ENCODE data around the gene TACR2.

The TACR2 gene

GRCh38 chr10:69416695-69417094 is at the start of gene TACR2:
Gene TACR2 (minus strand): TSS chr10:69416918. CDS start chr10:69416323, 595 bp downstream.
- no peak for DNase-seq (ENCODE audit: low spot score)
- no peak for FAIRE-seq

- no peak for FAIRE-seq
- DNase-seq (ENCODE audit: low spot score) = no peak
Observed at GRCh38 chr10:69466158-69466490, 49.4 kb upstream of the TACR2 start.

- DNase-seq (ENCODE audit: low spot score) = no peak
- no peak for FAIRE-seq
Observed at GRCh38 chr10:69465457-69466157, 48.9 kb upstream of the TACR2 start.

- DNase-seq (ENCODE audit: low spot score) = no peak
- no peak for FAIRE-seq
Observed at GRCh38 chr10:69464801-69465401, 48.2 kb upstream of the TACR2 start.

GRCh38 chr10:69464401-69464800 is 47.7 kb upstream of the TACR2 start:
- no peak for FAIRE-seq
- no peak for DNase-seq (ENCODE audit: low spot score)

- FAIRE-seq (no peak), DNase-seq (ENCODE audit: low spot score) (no peak)
Observed at GRCh38 chr10:69463886-69464285, 47.2 kb upstream of the TACR2 start.

GRCh38 chr10:69461243-69462025 is 44.7 kb upstream of the TACR2 start:
- FAIRE-seq (no peak), DNase-seq (ENCODE audit: low spot score) (no peak)

GRCh38 chr10:69460576-69461242 is 44.0 kb upstream of the TACR2 start:
- DNase-seq (ENCODE audit: low spot score) (no peak), FAIRE-seq (no peak)

- DNase-seq (ENCODE audit: low spot score) = no peak
- no peak for FAIRE-seq
Observed at GRCh38 chr10:69459893-69460575, 43.3 kb upstream of the TACR2 start.

GRCh38 chr10:69459101-69459790 is 42.5 kb upstream of the TACR2 start:
- FAIRE-seq = no peak
- DNase-seq (ENCODE audit: low spot score) = no peak

- FAIRE-seq (no peak), DNase-seq (ENCODE audit: low spot score) (no peak)
Observed at GRCh38 chr10:69458430-69459100, 41.8 kb upstream of the TACR2 start.

GRCh38 chr10:69457771-69458237 is 41.1 kb upstream of the TACR2 start:
- FAIRE-seq (no peak), DNase-seq (ENCODE audit: low spot score) (no peak)

- DNase-seq (ENCODE audit: low spot score) (no peak), FAIRE-seq (no peak)
Observed at GRCh38 chr10:69456880-69457693, 40.4 kb upstream of the TACR2 start.

- FAIRE-seq = no peak
- DNase-seq (ENCODE audit: low spot score) = no peak
Observed at GRCh38 chr10:69455006-69455763, 38.5 kb upstream of the TACR2 start.

- FAIRE-seq (no peak), DNase-seq (ENCODE audit: low spot score) (no peak)
Observed at GRCh38 chr10:69453795-69454194, 37.1 kb upstream of the TACR2 start.

- DNase-seq (ENCODE audit: low spot score) = no peak
- no peak for FAIRE-seq
Observed at GRCh38 chr10:69452676-69453415, 36.1 kb upstream of the TACR2 start.

GRCh38 chr10:69451784-69452251 is 35.1 kb upstream of the TACR2 start:
- FAIRE-seq (no peak), DNase-seq (ENCODE audit: low spot score) (no peak)

Data from urothelium cell line (cell line).